Stimulated activated naive CD8-positive, alpha-beta T cell treated with anti-CD3 and anti-CD28 coated beads, Interleukin-15, Interleukin-2, amounts not matched to agents 100 U/mL and 50 U/mL, for 24 hours (primary cell): ENCODE results near the gene TRIM17.
A peak's percentile ranks its signal among the peaks of the same experiment; 100 is the strongest.

ENCODE experiments used
- ATAC-seq: fragments of 150-1000 bp; cut with Tn5 transposase; one replicate; pipeline ENCODE4 v1.10.0; 2021
- DNase-seq: peaks from one replicate; pipeline ENCODE4 v3.0.0; 2021

TRIM17 gene

DNA sequence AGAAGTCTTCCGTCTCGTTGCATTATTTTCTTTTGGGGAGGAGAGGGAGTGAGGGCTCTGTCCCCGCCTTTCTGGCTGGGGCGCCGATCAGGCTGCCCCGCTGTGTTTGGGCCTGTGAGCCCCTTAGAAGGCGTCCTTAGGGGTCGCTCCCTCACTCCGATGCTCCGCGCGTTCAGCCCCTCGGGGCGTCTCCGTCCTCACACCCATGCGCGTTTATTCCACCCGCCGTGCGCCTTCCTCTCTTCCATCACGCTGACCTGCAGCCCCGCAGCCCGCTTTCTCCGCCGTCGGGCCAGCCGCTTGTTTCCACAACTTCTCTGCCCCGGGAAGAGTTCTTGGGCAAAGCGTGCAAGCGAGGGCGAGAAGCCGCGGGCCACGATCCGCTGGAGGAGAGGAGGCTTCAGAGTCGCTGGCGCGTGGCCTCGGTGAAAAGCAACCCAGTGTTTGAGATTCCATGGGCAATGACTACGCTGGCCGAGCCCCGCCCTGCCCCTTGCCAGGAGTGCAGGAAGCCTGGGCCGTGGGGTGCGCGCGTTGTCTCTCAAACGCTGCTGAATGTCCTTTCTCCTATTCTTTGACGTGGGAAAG is 37.7 kb downstream of the TRIM17 start:
- no peak for DNase-seq
- no peak for ATAC-seq

DNA sequence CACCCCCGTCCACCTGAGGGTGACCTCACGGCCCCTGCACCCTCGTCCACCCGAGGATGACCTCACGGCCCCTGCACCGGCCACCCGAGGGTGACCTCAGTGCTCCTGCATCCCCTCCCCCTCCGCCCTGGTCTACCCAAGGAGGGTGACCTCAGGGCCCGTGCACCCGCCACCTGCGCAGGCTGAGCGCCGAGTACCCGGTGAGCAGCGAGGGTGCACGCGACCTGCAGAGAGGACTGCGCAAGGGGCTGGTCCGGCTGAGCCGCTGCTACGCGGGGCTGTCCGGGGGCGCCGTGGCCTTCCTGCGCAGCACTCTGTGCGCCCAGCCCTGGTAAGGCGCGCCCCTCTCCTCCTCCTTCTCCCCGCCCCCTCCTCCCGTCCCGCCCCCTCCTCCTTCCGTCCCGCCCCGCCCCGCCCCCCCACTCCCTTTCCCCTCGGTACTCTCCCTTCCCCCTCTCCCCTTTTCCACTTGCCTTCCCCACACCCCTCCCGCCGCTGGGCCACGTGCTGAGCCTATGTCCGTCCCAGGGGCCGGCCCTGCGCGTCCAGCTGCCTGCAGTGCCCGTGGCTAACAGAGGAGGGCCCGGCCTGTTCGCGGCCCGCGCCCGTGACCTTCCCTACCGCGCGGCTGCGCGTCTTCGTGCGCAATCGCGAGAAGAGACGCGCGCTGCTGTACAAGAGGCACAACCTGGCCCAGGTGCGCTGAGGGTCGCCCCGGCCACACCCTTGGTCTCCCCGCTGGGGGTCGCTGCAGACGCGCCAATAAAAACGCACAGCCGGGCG is 38.4 kb downstream of the TRIM17 start:
- DNase-seq = peak; percentile 73
- peak; percentile 59 for ATAC-seq

DNA sequence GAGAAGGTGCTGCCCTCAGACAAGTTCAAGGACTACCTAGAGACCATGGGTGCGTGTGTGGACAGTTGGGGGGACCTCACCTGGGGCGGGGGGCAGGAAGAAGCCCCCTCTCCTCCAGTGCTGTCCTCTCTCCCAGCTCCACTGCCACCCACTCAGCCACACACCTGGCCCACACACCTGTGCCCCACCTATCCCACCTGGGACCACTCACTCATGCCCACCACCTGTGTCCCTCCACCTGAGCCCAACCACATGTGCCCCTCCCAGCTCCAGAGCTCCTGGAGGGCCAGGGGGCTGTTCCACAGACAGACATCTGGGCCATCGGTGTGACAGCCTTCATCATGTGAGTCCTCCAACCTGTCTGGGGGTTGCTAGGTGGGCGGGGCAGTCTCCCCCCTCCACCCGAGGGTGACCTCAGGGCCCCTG is 39.0 kb downstream of the TRIM17 start:
- no peak for ATAC-seq
- no peak for DNase-seq

DNA sequence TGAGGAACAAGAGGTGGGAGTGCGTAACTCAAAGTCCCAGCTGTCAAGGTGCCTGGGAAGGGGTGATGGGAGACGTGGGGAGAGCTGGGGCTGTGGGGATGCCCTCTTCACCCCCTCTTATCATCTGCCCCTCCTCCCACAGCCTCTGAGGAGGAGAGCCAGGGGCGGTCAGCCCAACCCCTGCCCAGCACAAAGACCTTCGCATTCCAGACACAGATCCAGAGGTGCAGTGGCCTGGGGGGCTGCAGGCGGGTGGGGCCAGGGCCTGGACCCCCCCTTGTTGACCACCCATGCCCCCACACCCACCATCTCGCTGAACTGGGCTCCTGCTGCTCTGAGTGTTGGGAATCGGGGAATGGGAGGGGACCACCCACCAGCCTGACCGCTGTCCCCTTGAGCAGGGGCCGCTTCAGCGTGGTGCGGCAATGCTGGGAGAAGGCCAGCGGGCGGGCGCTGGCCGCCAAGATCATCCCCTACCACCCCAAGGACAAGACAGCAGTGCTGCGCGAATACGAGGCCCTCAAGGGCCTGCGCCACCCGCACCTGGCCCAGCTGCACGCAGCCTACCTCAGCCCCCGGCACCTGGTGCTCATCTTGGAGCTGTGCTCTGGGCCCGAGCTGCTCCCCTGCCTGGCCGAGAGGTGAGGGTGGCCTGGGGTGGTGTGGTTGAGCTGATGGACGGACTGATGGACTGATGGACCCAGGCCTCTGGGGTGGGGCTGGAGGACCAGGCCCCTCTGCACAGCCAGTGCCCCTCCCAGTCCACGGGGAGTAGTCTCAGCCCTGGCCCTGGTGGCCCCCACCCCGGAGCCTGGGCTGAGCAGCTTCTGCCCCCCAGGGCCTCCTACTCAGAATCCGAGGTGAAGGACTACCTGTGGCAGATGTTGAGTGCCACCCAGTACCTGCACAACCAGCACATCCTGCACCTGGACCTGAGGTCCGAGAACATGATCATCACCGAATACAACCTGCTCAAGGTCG is 39.7 kb downstream of the TRIM17 start:
- ATAC-seq (no peak), DNase-seq (no peak)

DNA sequence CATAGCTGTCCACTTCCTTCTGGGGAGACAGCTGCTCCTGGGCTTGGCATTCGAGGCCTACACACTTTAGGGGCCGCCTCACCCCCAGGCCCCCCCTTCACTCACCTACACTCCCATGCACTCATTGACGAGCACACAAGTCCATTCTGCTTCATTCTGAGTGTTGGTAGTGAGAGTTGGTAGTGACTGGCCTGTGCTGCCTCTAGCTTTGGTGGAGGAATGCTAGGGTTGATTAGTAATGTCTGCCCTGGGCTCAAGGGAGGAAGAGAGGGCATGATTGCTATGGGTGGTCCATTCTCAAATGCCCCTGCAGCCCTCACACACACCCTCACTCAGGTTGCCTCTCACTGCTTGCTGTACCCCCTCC is 40.4 kb downstream of the TRIM17 start:
- ATAC-seq = no peak
- DNase-seq = no peak

DNA sequence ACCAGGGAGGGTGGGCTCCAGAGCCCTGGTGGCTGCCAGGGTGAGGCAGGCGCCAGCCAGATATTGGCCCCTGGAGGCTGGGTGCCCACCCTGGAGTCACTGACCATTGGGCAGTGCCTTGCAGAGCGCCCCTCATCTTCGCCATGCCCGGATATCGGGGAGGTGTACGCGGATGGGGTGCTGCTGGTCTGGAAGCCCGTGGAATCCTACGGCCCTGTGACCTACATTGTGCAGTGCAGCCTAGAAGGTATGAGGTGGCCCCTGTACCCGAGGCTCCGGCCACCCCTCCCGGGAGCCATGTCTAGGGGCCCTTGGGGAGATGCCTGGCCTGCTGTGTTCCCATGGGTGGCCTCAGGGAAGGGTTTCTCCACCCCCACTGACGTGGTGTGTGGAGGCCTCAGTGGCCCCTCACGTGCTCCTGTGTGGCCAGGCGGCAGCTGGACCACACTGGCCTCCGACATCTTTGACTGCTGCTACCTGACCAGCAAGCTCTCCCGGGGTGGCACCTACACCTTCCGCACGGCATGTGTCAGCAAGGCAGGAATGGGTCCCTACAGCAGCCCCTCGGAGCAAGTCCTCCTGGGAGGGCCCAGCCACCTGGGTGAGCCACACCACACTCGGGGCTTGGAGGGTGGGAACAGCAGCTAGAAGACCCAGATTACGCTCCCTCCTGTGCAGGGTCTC is 40.9 kb downstream of the TRIM17 start:
- no peak for ATAC-seq
- no peak for DNase-seq

DNA sequence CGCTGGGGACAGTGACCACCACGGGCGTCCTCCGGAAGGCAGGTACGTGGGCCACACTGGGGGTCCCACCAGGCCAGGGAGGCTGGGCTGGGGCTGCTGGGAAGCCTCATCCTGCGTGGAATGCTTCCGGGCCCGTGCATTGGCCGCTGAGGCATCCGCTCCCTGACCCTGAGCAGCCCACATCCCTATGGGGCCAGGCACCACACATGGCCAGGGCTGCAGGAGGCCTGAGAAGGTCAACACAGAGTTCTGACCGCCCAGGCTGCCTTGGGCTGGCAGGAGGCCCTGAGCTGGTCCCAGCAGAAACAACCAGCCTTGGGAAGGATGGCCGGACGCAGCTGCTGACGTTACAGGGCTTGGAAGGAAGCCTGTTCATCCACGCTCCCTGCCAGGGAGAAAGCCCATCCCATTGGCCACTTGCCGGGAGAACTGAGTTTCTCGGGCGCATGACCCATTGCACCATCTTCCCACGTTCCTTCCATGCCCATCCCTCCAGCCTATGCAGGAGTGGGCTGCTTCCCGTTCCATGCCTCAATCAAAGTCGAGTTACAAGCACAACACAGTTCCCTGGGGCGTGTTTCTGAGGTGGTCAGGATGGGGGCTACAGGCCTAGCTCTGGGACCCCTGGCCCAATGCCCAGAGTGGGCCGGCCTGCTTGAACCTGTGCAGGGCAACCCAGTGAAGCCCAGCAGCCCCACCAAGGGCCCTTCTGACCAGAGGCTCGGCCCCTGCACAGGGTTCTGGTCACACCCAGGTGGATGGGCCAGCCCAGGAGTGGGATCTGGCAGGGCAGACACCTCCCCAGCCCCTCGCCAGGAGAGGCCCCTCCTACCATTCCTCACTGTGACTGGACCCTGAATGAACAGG is 41.7 kb downstream of the TRIM17 start:
- ATAC-seq (no peak), DNase-seq (no peak)

DNA sequence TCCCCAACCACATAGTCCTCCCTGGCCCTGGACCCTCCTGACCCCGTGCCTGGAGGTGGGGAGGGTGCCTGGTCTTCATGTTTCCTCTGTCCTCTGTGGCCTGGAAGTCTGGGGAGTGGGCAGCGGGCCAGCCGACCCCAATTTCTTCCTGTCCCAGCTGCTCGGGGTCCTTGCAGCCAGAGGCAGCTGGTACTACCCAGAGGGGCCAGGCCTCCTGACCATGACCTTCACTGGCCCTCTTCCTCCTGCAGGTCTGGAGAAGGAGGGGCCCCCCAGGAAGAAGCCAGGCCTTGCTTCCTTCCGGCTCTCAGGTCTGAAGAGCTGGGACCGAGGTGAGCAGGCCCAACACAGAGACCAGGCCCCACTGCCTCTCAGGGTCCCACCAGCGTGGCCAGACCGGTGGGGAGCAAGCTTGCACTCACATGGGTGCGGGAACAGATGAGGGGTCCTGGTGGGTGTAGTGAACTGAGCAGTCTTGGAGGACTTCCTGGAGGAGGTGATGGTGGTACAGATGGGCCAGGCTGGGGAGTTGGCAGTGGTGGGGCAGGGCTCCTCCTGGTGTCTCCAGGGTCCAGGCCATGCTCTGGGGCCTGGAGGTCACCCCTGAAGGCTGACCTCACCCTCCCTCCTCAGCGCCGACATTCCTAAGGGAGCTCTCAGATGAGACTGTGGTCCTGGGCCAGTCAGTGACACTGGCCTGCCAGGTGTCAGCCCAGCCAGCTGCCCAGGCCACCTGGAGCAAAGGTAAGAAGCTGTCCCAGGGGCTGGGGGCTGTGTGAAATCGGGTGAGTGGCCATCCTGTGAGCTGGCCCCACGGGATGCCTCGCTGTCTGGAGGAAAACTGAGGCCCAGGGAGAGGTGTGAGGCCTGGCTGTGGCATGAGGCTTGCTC is 42.7 kb downstream of the TRIM17 start:
- ATAC-seq = no peak
- DNase-seq = no peak

DNA sequence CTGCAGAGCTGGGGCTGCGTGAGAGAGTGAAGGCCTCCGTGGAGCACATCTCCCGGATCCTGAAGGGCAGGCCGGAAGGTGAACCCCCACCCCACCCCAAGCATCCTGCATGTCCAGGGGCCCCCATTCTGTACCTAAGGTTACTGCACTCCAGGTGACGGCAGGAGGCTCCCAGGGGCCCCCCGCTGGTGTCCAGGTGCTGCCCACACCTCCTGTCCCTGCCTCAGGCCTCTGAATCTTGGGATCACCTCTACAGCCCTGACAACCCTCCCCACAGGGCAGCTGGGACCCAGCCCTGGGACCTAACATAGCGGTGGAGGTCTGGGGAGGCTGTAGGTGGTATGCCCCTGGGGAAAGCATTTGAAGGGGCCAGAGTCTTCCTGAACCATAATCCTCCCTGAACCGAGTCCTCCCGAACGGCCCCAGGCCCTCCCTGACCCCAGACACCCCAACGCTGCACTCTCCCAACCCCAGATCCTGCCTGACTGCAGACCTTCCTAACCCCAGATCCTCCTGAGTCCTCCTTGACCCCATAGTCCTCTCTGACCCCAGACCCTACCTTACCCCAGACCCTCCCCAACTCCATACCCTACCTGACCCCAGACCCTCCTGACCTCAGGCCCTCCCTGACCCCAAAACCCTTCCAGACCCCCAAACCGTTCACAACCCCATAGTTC is 43.5 kb downstream of the TRIM17 start:
- DNase-seq (no peak), ATAC-seq (no peak)

DNA sequence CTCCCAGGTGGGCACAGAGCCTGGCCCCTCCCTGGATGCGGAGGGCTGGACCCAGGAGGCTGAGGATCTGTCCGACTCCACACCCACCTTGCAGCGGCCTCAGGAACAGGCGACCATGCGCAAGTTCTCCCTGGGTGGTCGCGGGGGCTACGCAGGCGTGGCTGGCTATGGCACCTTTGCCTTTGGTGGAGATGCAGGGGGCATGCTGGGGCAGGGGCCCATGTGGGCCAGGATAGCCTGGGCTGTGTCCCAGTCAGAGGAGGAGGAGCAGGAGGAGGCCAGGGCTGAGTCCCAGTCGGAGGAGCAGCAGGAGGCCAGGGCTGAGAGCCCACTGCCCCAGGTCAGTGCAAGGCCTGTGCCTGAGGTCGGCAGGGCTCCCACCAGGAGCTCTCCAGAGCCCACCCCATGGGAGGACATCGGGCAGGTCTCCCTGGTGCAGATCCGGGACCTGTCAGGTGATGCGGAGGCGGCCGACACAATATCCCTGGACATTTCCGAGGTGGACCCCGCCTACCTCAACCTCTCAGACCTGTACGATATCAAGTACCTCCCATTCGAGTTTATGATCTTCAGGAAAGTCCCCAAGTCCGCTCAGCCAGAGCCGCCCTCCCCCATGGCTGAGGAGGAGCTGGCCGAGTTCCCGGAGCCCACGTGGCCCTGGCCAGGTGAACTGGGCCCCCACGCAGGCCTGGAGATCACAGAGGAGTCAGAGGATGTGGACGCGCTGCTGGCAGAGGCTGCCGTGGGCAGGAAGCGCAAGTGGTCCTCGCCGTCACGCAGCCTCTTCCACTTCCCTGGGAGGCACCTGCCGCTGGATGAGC is 44.3 kb downstream of the TRIM17 start:
- DNase-seq (no peak), ATAC-seq (no peak)

DNA sequence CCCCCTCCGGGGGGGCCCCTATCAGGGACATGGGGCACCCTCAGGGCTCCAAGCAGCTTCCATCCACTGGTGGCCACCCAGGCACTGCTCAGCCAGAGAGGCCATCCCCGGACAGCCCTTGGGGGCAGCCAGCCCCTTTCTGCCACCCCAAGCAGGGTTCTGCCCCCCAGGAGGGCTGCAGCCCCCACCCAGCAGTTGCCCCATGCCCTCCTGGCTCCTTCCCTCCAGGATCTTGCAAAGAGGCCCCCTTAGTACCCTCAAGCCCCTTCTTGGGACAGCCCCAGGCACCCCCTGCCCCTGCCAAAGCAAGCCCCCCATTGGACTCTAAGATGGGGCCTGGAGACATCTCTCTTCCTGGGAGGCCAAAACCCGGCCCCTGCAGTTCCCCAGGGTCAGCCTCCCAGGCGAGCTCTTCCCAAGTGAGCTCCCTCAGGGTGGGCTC is 44.9 kb downstream of the TRIM17 start:
- no peak for DNase-seq
- ATAC-seq = no peak

DNA sequence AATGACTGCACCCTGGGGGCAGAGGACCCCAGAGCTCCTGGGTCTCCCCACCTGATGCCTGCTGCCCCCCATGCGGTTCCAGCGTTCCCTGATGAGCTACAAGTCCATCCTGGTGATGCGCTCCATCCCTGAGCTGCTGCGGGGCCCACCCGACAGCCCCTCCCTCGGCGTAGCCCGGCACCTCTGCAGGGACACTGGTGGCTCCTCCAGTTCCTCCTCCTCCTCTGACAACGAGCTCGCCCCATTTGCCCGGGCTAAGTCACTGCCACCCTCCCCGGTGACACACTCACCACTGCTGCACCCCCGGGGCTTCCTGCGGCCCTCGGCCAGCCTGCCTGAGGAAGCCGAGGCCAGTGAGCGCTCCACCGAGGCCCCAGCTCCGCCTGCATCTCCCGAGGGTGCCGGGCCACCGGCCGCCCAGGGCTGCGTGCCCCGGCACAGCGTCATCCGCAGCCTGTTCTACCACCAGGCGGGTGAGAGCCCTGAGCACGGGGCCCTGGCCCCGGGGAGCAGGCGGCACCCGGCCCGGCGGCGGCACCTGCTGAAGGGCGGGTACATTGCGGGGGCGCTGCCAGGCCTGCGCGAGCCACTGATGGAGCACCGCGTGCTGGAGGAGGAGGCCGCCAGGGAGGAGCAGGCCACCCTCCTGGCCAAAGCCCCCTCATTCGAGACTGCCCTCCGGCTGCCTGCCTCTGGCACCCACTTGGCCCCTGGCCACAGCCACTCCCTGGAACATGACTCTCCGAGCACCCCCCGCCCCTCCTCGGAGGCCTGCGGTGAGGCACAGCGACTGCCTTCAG is 45.5 kb downstream of the TRIM17 start:
- ATAC-seq (no peak), DNase-seq (no peak)

DNA sequence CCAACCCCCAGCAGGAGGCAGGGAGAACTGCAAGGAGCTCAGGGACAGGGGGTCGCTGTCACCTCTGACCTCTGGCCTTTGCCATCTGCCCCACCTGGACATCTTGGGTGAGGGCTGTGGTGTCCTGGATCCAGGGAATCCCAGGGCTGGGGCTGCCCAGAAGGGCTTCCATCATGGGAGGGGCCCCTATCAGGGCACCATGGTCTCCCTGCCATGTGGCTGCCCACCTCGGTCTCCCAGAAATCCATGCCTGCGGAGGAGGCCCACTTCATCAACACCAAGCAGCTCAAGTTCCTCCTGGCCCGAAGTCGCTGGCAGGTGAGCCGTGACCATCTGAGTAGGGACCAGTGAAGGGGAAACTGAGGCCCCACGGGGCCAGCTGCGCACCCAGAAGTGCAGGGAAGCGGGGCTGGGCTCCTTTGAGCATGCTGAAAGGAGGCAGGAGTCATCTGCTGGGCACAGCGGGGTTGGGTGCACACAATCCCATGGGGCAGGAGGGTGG is 46.2 kb downstream of the TRIM17 start:
- ATAC-seq (no peak), DNase-seq (no peak)

DNA sequence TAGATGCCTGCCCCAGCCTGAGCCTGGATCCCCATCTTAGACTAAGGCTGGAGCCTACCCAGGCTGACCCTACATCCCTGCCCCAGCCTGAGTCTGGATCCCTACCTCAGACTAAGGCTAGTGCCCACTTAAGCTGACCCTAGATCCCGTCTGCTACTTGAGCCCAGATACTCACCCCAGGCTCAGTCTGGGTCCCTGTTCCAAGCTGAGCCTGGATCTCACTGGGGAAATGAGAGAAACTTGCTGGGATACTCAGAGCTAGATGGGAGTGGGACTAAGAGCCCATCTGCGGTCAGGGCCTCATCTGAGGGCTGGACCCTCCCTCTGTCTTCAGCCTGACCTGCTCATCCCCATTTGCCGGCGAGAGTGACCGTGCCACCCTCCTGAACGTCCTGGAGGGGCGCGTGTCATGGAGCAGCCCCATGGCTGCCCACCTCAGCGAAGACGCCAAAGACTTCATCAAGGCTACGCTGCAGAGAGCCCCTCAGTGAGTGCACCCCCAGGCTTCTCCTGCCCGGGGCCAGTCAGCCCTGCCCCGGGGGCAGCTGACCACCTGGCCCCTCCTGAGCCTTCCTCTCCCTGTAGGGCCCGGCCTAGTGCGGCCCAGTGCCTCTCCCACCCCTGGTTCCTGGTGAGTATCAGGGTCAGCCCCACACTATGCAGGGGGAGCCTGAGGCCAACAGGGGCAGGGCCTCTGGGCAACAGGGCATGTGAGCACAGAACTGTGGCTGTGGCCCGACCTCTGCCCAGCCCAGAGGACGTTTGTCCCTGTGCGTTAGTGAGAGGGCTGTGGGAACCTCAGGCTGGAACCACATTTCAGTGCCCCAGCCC is 46.8 kb downstream of the TRIM17 start:
- ATAC-seq (no peak), DNase-seq (no peak)

DNA sequence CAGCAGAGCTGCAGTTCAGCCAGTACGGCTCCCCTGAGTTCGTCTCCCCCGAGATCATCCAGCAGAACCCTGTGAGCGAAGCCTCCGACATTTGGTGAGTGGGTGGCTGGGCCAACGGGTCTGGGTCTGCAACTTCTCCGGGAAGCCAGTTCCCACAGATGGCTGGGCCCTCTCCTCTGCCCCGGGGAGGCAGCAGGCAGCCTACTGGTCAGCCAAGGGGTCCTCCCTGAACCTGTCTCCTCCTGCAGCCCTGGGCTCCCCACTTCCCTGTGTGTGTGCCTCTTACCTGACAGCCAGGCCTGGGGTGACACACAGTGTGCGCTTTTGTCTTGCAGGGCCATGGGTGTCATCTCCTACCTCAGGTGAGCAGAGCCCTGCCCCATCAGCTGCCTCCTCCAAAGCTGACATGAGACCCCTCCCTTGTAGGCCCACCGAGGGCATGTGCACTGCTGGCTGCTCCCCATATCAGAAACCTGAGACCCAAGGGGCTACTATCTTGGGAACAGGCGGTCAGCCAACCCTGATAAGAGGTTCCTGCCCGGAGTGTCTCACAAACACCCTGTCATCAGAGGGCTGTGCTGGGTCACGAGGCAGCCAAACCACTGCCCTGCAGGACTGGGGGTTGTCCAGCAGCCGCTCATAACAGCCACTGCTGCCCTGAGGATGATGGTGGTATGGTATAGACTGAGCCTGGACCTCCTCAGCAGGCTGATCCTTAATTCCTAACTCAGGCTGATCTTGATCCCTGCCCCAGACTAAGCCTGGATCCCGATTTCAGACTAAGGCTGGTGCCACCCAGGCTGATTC is 47.7 kb downstream of the TRIM17 start:
- ATAC-seq = no peak
- no peak for DNase-seq
